Heart left ventricle (tissue), 13 donors: ENCODE data around the gene LHFPL2.

ENCODE experiments used
- CTCF ChIP-seq, 12 donors: fragments of 200-600 bp; sonication (generic) in 4 of 12; IDR thresholded peaks; one replicate each; pipeline versions ENCODE4 v1.5.0 to v1.8.0; 2018 to 2022; ENCODE audit warnings: antibody characterized with exemption in 12 of 12, mild to moderate bottlenecking in 5 of 12
- POLR2A ChIP-seq, 2 donors: fragments of 450-650 bp; IDR thresholded peaks; one replicate each; pipeline ENCODE4 v1.6.1; 2017; ENCODE audit warnings: antibody characterized with exemption in 2 of 2, mild to moderate bottlenecking in 2 of 2, moderate library complexity in 2 of 2
- donor health status: ischemic (EF 13 %, LVEDD 7.1; RV severe dilation, severe dysfunction).
- donor health status: DM: no; HTN: yes; CAD: no.
- donor health status: DM: no; HTN: no; CAD: no.
- donor health status: ischemic (EF 25% LVEDD 6.9; RV normal size, moderate dysfunction).
- donor health status: ischemic (EF 25% LVEDD 5.7; RV mildly dilated, moderate dysfunction).
- donor health status: ischemic (EF 35%, LVEDD 5.7; RV mildly dilated, moderate dysfunction).
- donor health status: nonischemic (EF 11% LVEDD 7.7; RV severe dilation, severe dysfunction).
- donor health status: DM: yes; HTN: yes; CAD: no.
- donor health status: PGD.
- donor health status: ischemic (EF 29% LVEDD 5.4; RV normal size, mild dysfunction).
- donor health status: nonischemic (EF 23%, LVEDD 6.1; RV moderate dilation, normal function).

- TF ChIP-seq POLR2A (IDR thresholded peaks at IDR 0.05), result no peak
- no peak for TF ChIP-seq CTCF (IDR thresholded peaks at IDR 0.05)
Observed at GRCh38 chr5:78550891-78551290, 97.7 kb downstream of the LHFPL2 start.
